ENCODE data around the gene HDAC8. TPM values are rescaled to one million over a fixed set of nuclear protein-coding genes. Genes with fewer than 3 reads are reported as not detected.
"Not testable (repeated sequence)": the region's sequence is repeated elsewhere in the genome, so short reads cannot be mapped to it uniquely, and the experiment has no call there.

The HDAC8 gene
- total RNA-seq, 1 donor: 19.9 TPM

- no peak for DNase-seq (ENCODE audit: low read depth in 2 of 3, low spot score in 2 of 3)
Observed at GRCh38 chrX:72466493-72466892, 106.2 kb downstream of the HDAC8 start.

DNA sequence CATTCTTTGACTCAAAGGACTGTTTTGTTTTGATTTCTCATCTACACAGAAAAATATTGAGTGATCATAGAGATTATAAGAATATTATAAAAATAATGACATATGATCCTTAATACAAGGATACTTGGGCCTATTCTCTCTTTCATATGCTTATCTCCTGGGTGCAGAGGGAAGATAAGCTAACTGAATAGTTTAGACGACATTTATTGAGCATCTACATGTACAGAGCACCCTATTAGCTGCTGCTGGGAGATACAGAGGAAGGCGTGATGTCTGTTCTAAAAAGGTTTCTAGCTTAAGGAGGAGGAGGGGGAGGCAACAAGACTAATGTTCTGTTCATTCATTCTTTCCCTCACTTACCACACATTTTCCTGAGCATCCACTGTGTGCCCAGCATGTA, 106.8 kb downstream of the HDAC8 start:
- no peak for DNase-seq (ENCODE audit: low read depth in 2 of 3, low spot score in 2 of 3)

GRCh38 chrX:72461766-72462165, 110.9 kb downstream of the HDAC8 start:
- no peak for DNase-seq (ENCODE audit: low read depth in 2 of 3, low spot score in 2 of 3)

- no peak for DNase-seq (ENCODE audit: low read depth in 2 of 3, low spot score in 2 of 3)
Observed at GRCh38 chrX:72461288-72461687, 111.4 kb downstream of the HDAC8 start.

- no peak for DNase-seq (ENCODE audit: low read depth in 2 of 3, low spot score in 2 of 3)
Observed at GRCh38 chrX:72460715-72461114, 111.9 kb downstream of the HDAC8 start.

- not testable (repeated sequence) for DNase-seq (ENCODE audit: low read depth in 2 of 3, low spot score in 2 of 3)
Observed at GRCh38 chrX:72449034-72449433, 123.6 kb downstream of the HDAC8 start.

DNA sequence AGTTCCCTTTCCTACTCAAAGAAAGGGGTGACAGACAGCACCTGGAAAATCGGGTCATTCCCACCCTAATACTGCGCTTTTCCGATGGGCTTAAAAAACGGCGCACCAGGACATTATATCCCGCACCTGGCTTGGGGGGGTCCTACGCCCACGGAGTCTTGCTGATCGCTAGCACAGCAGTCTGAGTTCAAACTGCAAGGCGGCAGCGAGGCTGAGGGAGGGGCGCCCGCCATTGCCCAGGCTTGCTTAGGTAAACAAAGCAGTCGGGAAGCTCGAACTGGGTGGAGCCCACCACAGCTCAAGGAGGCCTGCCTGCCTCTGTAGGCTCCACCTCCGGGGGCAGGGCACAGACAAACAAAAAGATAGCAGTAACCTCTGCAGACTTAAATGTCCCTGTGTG, 131.9 kb downstream of the HDAC8 start:
- DNase-seq (ENCODE audit: low read depth in 2 of 3, low spot score in 2 of 3): not testable (repeated sequence)

- no peak for DNase-seq (ENCODE audit: low read depth in 2 of 3, low spot score in 2 of 3)
Observed at GRCh38 chrX:72436010-72436409, 136.6 kb downstream of the HDAC8 start.

- no peak for DNase-seq (ENCODE audit: low read depth in 2 of 3, low spot score in 2 of 3)
Observed at GRCh38 chrX:72430405-72430968, 142.2 kb downstream of the HDAC8 start.

- no peak for DNase-seq (ENCODE audit: low read depth in 2 of 3, low spot score in 2 of 3)
Observed at GRCh38 chrX:72421797-72422196, 150.8 kb downstream of the HDAC8 start.

DNA sequence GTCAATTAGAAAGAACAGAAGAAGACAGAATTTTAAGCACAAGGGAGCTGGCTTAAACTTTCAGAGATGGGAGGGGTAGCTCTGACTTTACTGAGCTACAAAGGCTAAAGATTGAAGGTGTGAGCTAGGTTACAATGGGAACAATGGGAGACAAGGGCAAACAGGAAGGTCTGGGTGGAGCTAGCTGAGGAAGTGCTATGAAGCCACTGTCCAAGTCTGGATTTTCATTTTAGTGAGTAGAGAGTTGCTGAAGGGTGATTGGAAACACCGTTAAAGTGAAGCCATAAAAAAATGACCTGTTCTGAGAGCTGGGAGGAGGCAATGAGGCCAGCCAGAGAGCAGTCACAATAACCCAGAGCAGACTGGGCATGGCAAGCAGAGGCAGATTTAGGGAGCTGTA, 162.7 kb downstream of the HDAC8 start:
- DNase-seq (ENCODE audit: low read depth in 2 of 3, low spot score in 2 of 3): no peak

GRCh38 chrX:72408885-72409284, 163.8 kb downstream of the HDAC8 start:
- no peak for DNase-seq (ENCODE audit: low read depth in 2 of 3, low spot score in 2 of 3)

- not testable (repeated sequence) for DNase-seq (ENCODE audit: low read depth in 2 of 3, low spot score in 2 of 3)
Observed at GRCh38 chrX:72405136-72405535, 167.5 kb downstream of the HDAC8 start.

DNA sequence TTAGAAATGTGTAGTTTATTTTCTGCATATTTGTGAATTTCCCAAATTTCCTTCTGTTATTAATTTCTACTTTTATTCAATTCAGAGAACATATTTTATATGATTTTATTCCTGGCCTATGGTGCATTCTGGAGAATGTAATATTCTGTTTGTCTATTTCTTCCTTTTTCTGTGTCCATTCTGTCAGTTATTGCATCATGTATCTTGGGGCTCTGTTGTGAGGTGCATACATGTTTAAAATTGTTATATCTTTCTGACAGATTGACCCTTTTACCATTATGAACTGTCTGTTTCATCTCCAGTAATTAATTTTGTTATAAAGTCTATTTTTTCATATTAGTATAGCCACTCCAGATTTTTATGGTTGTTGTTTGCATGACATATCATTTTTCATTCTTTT, 170.0 kb downstream of the HDAC8 start:
- DNase-seq (ENCODE audit: low read depth in 2 of 3, low spot score in 2 of 3): no peak

GRCh38 chrX:72399816-72400215, 172.8 kb downstream of the HDAC8 start:
- no peak for DNase-seq (ENCODE audit: low read depth in 2 of 3, low spot score in 2 of 3)

GRCh38 chrX:72396117-72396516, 176.5 kb downstream of the HDAC8 start:
- no peak for DNase-seq (ENCODE audit: low read depth in 2 of 3, low spot score in 2 of 3)

DNA sequence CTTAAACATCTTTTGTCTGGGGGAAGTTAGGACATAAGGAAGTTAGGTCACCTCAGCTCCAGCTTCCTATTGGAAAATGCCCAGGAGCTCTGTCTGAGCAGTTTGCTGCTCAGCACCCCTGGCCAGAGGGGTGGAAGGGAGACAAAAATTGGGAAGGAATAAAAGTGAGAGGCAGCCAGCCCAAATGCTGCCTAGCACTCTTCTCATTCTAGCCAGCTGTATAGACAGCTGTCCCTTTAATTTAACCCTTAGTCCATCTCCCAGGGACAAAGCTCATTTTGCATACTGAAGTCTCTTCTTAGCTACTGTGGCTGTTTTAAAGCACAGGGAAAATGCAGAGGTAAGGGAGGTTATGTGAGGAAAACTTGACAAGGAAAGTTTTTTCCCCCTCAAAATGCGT, 177.4 kb downstream of the HDAC8 start:
- no peak for DNase-seq (ENCODE audit: low read depth in 2 of 3, low spot score in 2 of 3)

- no peak for DNase-seq (ENCODE audit: low read depth in 2 of 3, low spot score in 2 of 3)
Observed at GRCh38 chrX:72394518-72395170, 178.0 kb downstream of the HDAC8 start.

DNA sequence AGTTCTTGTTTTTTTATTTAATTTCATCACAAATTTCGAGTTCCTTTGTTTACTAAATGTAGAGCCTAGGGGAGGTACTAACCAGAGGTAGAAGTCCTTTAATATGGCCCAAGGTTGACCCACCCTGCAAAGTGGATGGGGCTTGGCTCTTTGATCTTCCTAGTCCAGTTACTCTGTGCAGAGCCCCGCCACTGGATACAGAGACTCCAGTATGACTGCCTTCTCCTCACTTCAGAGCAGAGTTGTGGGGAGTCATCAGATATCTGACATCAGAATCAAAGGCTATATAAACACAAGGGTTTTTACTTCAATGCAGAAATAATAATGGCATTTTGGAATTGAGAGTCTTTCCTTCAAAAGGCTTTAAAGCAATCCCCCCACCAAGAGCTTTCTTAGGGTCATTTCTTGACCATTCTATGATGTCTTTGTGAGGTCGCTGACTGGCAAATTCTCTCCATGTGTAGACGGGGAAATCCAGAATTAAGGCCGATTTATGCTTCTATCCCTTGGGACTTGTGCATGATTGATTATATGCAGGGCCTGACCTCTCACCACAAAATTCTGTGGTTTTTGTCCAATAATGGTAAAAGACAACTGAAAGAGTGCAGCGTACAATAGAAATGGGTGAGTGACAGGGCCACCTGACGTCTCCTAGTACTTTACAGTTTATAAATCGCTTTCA, 178.7 kb downstream of the HDAC8 start:
- DNase-seq (ENCODE audit: low read depth in 2 of 3, low spot score in 2 of 3): no peak

DNA sequence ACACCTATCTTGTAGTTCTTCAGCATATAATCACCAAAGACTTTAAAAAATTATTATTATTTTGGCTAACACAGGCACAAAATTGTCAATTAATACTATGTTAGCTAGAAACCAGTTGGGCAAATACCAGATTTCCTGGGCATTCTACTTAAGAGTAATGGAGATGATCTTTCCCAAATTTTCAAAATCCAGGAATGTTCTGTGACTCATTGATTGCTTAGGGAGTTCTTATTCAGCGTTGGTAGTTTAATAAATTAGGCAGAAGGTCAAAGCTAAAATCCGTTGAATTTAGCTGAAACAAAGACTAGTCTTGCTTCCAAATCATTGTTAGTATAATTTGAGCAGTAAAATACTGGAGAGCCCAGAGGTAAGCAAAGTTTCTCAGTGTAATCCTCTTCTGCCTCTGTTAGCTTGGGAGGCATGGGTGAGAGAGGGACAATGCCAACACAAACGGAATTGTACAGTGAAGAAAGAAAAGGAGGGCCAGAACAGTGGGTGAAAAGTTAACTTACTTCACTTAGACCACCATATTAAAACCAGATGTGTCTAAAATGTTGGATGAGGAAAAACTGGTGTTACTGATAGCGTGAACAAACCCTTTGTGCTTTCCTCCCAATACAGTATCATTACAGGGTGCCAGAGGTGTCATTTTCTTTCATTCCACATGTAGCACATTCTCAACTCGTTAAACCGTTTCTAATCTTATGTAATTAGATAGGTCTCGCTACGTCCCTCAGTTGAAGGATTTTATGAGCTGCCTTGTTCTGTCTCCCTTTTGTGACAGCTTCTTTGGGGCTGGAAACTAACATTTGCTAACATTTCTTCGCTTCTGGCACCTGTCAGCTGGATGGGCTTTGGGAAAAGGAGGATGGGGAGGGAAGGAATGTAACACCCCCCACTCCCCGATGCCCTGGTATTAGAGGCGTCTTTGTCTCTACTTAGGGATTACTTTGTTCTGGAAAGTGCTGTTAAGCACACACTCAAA, 179.5 kb downstream of the HDAC8 start:
- no peak for DNase-seq (ENCODE audit: low read depth in 2 of 3, low spot score in 2 of 3)

DNA sequence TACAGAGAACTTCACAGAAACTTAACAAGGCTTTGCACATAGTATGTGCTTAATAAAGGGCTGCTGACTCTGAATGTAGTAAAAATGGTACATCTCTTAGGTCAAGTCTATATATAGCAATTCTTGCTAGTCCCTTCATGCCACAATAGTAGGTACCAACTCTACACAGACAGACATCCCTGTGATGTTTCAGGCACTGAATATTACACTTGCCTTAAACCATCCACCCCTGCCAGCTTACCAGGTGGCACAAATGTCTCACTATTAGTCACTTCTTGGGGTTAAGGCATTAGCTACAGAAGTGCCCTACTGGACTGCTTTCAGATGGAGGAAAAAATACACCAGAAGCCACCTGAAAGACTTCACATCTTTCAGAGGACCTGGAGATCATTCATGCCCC, 180.6 kb downstream of the HDAC8 start:
- no peak for DNase-seq (ENCODE audit: low read depth in 2 of 3, low spot score in 2 of 3)
